ENCODE data around the gene SCN1B. TPM values are rescaled to one million over a fixed set of nuclear protein-coding genes. Genes with fewer than 3 reads are reported as not detected.

Gene SCN1B
- total and polyA plus RNA-seq, 2 of the 13 experiments (the other 11 are each of a cell fraction or from before 2014, with no cell fraction given) = 2.7 to 20.1 TPM

GRCh38 chr19:35041548-35042055 is 11.3 kb downstream of the SCN1B start, which contains the start of gene HPN (continued):
- TF ChIP-seq, protein P1, sequence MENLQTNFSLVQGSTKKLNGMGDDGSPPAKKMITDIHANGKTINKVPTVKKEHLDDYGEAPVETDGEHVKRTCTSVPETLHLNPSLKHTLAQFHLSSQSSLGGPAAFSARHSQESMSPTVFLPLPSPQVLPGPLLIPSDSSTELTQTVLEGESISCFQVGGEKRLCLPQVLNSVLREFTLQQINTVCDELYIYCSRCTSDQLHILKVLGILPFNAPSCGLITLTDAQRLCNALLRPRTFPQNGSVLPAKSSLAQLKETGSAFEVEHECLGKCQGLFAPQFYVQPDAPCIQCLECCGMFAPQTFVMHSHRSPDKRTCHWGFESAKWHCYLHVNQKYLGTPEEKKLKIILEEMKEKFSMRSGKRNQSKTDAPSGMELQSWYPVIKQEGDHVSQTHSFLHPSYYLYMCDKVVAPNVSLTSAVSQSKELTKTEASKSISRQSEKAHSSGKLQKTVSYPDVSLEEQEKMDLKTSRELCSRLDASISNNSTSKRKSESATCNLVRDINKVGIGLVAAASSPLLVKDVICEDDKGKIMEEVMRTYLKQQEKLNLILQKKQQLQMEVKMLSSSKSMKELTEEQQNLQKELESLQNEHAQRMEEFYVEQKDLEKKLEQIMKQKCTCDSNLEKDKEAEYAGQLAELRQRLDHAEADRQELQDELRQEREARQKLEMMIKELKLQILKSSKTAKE (CRISPR knock-in tag; IDR thresholded peaks at IDR 0.05; ENCODE audit: borderline replicate concordance) = peak; percentile 41; the same call in 1 of the 2 replicates
- 0 out of 2 replicates have a peak, but pooled peaks have one; percentile 2 for TF ChIP-seq HINFP (CRISPR knock-in tag; IDR thresholded peaks at IDR 0.05; ENCODE audit: low read depth)
- TF ChIP-seq KDM2A (CRISPR knock-in tag; IDR thresholded peaks at IDR 0.05; ENCODE audit: borderline replicate concordance, low read depth) = no peak
- TF ChIP-seq, protein P2, sequence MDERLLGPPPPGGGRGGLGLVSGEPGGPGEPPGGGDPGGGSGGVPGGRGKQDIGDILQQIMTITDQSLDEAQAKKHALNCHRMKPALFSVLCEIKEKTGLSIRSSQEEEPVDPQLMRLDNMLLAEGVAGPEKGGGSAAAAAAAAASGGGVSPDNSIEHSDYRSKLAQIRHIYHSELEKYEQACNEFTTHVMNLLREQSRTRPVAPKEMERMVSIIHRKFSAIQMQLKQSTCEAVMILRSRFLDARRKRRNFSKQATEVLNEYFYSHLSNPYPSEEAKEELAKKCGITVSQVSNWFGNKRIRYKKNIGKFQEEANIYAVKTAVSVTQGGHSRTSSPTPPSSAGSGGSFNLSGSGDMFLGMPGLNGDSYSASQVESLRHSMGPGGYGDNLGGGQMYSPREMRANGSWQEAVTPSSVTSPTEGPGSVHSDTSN (CRISPR knock-in tag; IDR thresholded peaks at IDR 0.05) = peak; percentile 54; the same call in 1 of the 2 replicates
- 0 out of 2 replicates have a peak, but pooled peaks have one; percentile 1 for TF ChIP-seq ZBTB7B (CRISPR knock-in tag; IDR thresholded peaks at IDR 0.05)
- TF ChIP-seq, protein P3, sequence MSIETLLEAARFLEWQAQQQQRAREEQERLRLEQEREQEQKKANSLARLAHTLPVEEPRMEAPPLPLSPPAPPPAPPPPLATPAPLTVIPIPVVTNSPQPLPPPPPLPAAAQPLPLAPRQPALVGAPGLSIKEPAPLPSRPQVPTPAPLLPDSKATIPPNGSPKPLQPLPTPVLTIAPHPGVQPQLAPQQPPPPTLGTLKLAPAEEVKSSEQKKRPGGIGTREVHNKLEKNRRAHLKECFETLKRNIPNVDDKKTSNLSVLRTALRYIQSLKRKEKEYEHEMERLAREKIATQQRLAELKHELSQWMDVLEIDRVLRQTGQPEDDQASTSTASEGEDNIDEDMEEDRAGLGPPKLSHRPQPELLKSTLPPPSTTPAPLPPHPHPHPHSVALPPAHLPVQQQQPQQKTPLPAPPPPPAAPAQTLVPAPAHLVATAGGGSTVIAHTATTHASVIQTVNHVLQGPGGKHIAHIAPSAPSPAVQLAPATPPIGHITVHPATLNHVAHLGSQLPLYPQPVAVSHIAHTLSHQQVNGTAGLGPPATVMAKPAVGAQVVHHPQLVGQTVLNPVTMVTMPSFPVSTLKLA (IDR thresholded peaks at IDR 0.05) = no peak
- TF ChIP-seq ZNF441 (CRISPR knock-in tag; IDR thresholded peaks at IDR 0.05; ENCODE audit: borderline replicate concordance) = no peak
- TF ChIP-seq, protein P4, sequence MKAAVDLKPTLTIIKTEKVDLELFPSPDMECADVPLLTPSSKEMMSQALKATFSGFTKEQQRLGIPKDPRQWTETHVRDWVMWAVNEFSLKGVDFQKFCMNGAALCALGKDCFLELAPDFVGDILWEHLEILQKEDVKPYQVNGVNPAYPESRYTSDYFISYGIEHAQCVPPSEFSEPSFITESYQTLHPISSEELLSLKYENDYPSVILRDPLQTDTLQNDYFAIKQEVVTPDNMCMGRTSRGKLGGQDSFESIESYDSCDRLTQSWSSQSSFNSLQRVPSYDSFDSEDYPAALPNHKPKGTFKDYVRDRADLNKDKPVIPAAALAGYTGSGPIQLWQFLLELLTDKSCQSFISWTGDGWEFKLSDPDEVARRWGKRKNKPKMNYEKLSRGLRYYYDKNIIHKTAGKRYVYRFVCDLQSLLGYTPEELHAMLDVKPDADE (CRISPR knock-in tag; IDR thresholded peaks at IDR 0.05) = no peak
- peak; percentile 61 for TF ChIP-seq SP2 (CRISPR knock-in tag; IDR thresholded peaks at IDR 0.05)
- TF ChIP-seq NONO (IDR thresholded peaks at IDR 0.05) = no peak
- TF ChIP-seq NONO (CRISPR knock-in tag; conservative IDR thresholded peaks at IDR 0.05) = 0 out of 2 replicates have a peak, but pooled peaks have one; percentile 3
- TF ChIP-seq MAFK (conservative IDR thresholded peaks at IDR 0.05 in 1 of 2, IDR thresholded peaks at IDR 0.05 in 1 of 2; ENCODE audit: low read length in 2 of 2) = no peak
- 0 out of 2 replicates have a peak, but pooled peaks have one; percentile 45 for TF ChIP-seq ZNF816 (CRISPR knock-in tag; IDR thresholded peaks at IDR 0.05; ENCODE audit: borderline replicate concordance)
- TF ChIP-seq ETV6 (CRISPR knock-in tag; conservative IDR thresholded peaks at IDR 0.05) = no peak; the same call in 1 of the 2 replicates
- TF ChIP-seq RBAK (CRISPR knock-in tag; IDR thresholded peaks at IDR 0.05) = no peak
- no peak for TF ChIP-seq MEF2D (CRISPR knock-in tag; IDR thresholded peaks at IDR 0.05)
- TF ChIP-seq DNMT3B (CRISPR knock-in tag; conservative IDR thresholded peaks at IDR 0.05) = no peak
- no peak for TF ChIP-seq ATF2 (CRISPR knock-in tag; IDR thresholded peaks at IDR 0.05)
- TF ChIP-seq POLR2AphosphoS2 (IDR thresholded peaks at IDR 0.05; ENCODE audit: low read depth, low read length) = no peak
- TF ChIP-seq ZFX (CRISPR knock-in tag; IDR thresholded peaks at IDR 0.05; ENCODE audit: low read depth) = peak; percentile 84
